GM10266 (cell line): ENCODE data around the gene MGME1.
A peak's percentile ranks its signal among the peaks of the same experiment; 100 is the strongest.

Experiments
- DNase-seq: peaks from one replicate; pipeline ENCODE4 v3.0.0; 2012; ENCODE audit errors: extremely low spot score
- TF ChIP-seq, protein P1 (sequence below): IDR thresholded peaks from 2 replicates; pipeline ENCODE4 v1.5.1; 2012; ENCODE audit warnings: mild to moderate bottlenecking, low read depth; ENCODE audit not compliant: control insufficient read depth, insufficient read depth; ENCODE audit errors: missing control alignments

MGME1 gene

DNA sequence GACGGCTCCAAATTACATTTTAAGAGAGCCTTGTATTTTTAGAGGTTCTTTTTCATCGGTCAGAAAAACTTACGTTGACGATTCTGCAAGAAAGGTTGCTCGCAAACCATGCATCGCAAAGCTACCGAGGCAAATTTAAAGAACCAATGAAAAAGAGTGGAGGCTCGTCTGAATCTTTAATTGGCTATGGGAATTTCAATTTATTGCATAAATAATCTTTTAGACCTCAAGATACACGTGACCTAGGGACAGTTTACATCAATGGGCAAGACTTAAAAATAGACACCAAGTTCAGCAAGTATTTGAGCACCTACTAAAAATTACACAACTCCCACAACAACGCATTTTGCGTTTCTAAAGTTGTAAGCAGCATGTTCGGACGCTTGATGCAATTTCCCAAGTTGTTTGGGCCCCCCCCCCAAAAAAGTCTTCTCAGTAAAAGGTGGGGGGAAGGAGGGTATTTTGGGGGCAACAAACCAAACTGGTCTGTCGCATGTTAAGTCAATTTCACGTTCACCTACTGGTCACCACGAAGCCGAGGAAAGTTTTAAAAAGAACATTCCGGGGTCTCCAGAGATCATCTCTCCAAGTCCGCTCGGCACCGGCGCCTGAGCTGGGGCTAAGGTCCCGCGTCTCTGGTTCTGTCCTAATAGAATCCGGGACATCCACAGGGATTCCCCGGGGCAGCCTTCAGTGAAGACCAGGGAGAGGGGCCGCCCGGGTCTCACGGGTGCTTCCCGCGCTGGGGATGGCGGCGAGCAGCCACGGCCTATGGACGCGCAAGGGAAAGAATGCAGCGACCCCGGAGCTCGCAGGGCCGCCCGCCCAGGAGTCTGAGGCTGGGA is 1.1 kb upstream of the MGME1 start:
- TF ChIP-seq, protein P1, sequence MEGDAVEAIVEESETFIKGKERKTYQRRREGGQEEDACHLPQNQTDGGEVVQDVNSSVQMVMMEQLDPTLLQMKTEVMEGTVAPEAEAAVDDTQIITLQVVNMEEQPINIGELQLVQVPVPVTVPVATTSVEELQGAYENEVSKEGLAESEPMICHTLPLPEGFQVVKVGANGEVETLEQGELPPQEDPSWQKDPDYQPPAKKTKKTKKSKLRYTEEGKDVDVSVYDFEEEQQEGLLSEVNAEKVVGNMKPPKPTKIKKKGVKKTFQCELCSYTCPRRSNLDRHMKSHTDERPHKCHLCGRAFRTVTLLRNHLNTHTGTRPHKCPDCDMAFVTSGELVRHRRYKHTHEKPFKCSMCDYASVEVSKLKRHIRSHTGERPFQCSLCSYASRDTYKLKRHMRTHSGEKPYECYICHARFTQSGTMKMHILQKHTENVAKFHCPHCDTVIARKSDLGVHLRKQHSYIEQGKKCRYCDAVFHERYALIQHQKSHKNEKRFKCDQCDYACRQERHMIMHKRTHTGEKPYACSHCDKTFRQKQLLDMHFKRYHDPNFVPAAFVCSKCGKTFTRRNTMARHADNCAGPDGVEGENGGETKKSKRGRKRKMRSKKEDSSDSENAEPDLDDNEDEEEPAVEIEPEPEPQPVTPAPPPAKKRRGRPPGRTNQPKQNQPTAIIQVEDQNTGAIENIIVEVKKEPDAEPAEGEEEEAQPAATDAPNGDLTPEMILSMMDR: no peak
- DNase-seq: no peak

DNA sequence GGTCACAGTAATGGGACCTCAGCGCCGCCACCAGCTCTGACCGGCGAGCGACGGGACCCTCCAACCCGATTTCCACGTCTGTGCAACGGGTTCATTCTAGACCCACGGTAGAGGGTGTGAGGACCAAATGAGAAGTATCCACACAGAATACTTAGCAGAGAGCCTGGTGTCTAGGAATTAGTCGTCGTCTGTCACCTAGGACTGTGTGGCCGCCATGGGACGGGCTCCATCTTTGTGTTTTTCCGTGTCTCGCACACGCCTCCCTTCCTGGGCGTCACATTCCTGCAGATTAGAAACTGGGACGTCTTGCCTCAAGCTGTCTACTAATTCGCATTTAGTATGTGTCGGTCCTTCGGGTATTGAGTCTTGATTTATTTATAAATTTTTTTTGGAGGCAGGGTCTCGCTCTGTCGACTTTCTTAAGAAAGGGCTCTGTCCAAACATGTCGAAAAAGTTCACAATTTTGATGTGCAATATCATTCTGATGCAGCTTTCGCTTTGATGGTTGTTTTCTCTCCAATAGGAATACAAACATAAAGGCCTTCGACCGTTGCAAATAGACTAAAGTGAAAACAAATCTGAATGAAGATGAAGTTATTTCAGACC is 563 bp downstream of the MGME1 start:
- TF ChIP-seq, protein P1: no peak
- DNase-seq: no peak

DNA sequence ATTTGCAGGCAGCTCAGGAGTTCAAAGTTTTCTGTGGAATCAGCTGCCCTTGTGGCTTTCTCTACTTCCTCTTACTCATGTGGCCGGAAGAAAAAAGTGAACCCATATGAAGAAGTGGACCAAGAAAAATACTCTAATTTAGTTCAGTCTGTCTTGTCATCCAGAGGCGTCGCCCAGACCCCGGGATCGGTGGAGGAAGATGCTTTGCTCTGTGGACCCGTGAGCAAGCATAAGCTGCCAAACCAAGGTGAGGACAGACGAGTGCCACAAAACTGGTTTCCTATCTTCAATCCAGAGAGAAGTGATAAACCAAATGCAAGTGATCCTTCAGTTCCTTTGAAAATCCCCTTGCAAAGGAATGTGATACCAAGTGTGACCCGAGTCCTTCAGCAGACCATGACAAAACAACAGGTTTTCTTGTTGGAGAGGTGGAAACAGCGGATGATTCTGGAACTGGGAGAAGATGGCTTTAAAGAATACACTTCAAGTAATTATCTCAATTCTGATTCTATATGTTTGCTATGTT is 1.1 kb downstream of the MGME1 start:
- peak; percentile 57 for DNase-seq
- TF ChIP-seq, protein P1: no peak

DNA sequence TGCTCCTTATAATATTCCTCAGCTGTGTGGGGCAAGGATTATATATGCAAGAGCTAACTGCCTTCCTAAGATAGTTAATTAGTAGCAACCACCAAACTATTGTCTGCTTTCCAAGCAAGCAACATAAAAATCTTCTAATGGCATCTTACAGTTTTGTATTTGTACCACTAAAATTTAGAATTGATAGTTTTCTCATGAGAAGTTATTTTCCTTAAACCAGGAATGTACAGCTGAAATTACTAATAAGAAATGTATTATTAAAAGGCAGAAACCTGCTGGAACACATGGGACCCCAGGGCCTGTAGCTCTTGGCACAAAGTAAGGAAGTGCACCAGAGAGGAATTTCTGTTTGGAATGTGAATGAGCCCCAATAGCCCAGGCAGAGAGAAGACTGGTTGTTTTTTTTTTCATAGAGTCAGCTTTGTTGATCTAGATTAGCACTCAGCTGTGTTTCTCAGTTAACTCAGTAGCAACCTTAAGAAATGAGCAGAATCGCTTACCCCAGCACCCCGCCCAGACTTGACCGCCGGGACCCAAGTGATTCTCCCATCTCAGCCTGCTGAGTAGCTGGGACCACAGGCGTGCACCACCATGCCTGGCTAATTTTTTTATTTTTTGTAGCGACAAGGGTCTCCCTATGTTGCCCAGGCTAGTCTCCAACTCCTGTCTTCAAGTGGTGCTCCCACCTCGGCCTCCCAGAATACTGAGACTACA is 2.6 kb downstream of the MGME1 start:
- TF ChIP-seq, protein P1: no peak
- no peak for DNase-seq

DNA sequence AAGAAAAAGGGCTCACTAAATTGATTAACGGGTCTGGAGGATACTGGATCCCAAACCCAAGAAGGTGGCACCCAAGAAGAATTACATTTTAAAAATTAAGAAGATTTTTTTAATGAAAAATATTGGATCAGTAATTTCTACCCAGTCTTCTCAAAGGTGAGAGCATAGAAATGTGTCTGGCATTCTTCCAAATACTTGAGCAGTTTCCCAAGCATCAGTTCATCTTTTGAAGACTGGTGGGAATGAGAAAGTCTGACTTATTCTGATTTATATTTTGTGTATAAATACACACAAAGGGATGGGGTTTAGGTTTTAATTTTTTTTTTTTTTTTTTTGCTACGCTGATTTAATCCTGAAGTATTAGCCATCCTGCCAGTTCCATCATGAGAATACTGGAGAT is 3.3 kb downstream of the MGME1 start:
- TF ChIP-seq, protein P1: no peak
- DNase-seq: no peak

DNA sequence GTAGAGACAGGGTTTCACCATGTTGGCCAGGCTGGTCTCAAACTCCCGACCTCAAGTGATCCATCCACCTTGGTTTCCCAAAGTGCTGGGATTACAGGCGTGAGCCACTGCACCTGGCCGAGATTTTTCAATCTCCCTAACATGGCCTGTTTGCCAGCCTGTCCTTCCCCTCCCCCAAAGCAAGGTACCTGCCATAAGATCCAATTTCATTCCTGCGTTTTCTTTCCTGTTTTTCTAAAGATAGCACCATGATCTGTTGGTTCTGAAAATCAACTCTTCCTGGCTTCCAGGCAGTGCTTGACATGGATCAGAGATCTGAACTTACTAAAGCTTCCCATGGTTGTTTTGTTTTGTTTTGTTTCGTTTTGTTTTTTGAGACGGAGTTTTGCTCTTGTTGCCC is 7.5 kb downstream of the MGME1 start:
- TF ChIP-seq, protein P1: no peak
- no peak for DNase-seq

DNA sequence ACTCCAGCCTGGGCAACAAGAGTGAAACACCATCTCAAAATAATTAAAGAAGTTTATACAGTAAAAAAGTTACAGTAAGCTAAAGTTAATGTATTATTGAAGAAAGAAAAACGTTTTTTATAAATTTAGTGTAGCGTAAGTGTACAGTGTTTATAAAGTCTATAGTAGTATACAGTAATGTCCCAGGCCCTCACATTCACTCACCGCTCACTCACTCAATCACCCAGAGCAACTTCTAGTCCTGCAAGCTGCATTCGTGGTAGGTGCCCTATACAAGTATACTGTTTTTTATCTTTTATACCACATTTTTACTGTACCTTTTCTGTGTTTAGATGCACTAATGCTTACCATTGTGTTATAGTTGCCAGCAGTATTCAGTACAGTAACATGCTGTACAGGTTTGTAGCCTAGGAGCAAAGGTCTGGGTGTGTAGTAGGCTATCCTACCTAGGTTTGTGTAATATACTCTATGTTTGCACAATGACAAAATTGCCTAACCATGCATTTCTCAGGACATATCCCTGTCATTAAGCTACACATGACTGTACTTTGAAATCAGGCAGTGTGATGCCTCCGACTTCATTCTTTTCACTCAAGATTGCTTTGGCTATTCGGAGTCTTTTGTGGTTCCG is 16.7 kb downstream of the MGME1 start:
- DNase-seq: no peak
- TF ChIP-seq, protein P1: no peak
